ENCODE results near the gene GALNT2.

The GALNT2 gene

DNA sequence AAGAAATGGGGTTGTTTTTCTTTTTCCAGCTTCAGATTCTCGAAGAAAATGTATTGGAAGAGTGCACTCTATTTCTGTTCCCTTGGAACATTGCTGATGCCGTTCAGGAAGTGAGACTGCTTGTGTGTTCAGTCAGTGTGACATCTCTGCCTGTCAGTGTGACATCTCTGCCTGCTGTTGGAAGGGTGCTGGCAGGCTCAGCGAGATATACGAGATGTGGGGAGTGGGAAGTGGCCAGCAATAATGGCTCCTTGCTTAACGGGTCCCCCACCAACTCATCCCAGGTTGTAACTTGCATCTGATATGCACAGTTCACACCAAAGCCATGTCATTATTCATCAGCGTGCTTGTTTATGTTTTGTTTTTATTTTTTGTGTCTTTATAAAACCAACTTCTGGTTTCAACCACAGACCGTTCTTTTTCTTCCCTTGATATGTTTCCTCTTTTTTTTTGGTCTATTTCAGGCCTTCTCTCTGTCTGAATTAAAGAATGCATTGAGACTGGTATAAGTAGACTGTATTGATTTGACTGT, 145.4 kb downstream of the GALNT2 start:
- Mint-ChIP-seq H3K4me3 (peak overlapping the region; percentile 57), H3K27me3 (no peaks in the 10 kb centered on the region), H3K27ac (peak overlapping the region; percentile 89), H3K4me1 (ENCODE audit: low read depth) (peaks cover 83% of the 10 kb centered on the region), H3K9me3 (no peaks in the 10 kb centered on the region), H3K36me3 (ENCODE audit: low read depth) (peaks cover 35% of the 10 kb centered on the region)

DNA sequence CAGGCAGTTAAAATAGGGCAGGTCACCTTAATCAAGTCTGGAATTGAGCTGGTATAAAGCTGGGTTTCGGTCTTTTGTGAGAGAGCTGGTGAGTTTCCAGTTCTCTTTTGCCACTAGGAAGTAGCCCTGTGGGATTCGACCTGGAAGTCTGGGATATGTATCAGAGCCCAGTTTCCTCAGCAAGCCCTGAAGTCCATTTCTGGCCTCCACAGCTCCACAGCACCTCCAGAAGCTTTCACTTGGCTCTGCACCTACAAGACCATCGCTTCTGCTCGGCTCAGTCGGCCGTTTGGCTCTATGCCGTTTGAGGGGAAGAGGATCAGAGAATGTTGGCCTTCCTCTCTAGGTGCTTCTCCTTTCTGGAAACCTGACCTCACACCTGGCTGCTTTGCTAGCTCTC, 148.0 kb downstream of the GALNT2 start:
- Mint-ChIP-seq H3K4me3 (peak overlapping the region; percentile 2), H3K27ac (peak overlapping the region; percentile 33), H3K36me3 (ENCODE audit: low read depth) (peaks cover 48% of the 10 kb centered on the region), H3K4me1 (ENCODE audit: low read depth) (peaks cover 66% of the 10 kb centered on the region), H3K9me3 (no peaks in the 10 kb centered on the region), H3K27me3 (no peaks in the 10 kb centered on the region)

DNA sequence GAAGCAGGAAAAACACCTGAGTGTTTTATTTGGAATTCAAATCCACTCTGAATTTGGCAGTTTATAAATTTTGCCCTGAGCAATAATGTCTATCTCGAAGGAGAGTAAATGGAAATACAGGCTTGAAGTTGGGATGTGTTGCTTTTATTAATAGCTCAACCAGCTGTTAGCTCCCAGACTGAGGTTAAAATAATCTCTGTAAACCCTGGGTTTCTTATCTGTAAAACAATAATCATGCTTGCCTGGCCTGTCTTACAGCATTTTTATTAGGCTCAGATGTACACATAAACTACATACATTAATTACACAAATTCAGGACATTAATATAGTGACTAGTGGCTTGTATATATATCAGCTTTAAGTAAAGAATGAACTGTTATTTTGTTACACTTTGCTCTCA, 148.5 kb downstream of the GALNT2 start:
- Mint-ChIP-seq H3K27ac (no peak overlapping the region), H3K9me3 (no peaks in the 10 kb centered on the region), H3K4me1 (ENCODE audit: low read depth) (peaks cover 62% of the 10 kb centered on the region), H3K27me3 (no peaks in the 10 kb centered on the region), H3K4me3 (no peak overlapping the region), H3K36me3 (ENCODE audit: low read depth) (peaks cover 48% of the 10 kb centered on the region)

DNA sequence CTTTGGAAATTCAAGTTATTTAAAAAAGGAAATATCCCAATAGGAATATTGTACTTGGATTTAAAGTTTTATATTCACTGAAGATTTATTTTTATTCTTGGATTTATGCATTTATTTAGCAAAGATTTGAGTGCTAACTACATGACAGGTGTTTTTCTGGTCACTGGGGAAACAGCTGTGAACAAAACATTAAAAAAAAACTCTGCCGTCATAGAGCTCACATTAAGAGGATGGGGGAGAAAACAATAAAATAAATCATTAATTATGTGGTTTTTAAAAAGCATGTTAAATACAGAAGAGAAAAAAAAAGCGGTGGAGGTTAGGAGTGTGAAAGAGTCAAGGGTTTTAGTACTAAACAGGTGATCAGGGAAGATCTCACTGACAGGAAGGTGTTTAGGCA, 149.9 kb downstream of the GALNT2 start:
- no peaks in the 10 kb centered on the region for H3K27me3 Mint-ChIP-seq
- H3K27ac Mint-ChIP-seq = no peak overlapping the region
- H3K9me3 Mint-ChIP-seq = no peaks in the 10 kb centered on the region
- H3K4me3 Mint-ChIP-seq = no peak overlapping the region
- peaks cover 48% of the 10 kb centered on the region for H3K36me3 Mint-ChIP-seq (ENCODE audit: low read depth)
- peaks cover 56% of the 10 kb centered on the region for H3K4me1 Mint-ChIP-seq (ENCODE audit: low read depth)

DNA sequence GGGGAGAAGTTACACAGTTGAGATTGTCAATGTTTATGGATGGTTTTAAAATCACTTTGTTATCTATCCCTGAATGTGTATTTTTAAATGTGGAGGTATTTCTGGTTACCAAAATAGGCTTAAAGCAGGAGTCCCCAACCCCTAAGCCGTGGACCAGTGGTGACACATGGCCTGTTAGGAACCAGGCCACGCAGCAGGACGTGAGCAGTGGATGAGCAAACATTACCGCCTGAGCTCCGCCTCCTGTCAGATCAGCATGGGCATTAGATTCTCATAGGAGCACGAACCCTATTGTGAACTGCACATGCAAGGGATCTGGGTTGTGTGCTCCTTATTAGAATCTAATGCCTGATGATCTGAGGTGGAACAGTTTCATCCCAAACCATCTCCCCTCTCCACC, 151.6 kb downstream of the GALNT2 start:
- Mint-ChIP-seq H3K4me1 (ENCODE audit: low read depth) (peaks cover 47% of the 10 kb centered on the region), H3K27me3 (no peaks in the 10 kb centered on the region), H3K4me3 (no peak overlapping the region), H3K9me3 (no peaks in the 10 kb centered on the region), H3K36me3 (ENCODE audit: low read depth) (peaks cover 31% of the 10 kb centered on the region), H3K27ac (no peak overlapping the region)

DNA sequence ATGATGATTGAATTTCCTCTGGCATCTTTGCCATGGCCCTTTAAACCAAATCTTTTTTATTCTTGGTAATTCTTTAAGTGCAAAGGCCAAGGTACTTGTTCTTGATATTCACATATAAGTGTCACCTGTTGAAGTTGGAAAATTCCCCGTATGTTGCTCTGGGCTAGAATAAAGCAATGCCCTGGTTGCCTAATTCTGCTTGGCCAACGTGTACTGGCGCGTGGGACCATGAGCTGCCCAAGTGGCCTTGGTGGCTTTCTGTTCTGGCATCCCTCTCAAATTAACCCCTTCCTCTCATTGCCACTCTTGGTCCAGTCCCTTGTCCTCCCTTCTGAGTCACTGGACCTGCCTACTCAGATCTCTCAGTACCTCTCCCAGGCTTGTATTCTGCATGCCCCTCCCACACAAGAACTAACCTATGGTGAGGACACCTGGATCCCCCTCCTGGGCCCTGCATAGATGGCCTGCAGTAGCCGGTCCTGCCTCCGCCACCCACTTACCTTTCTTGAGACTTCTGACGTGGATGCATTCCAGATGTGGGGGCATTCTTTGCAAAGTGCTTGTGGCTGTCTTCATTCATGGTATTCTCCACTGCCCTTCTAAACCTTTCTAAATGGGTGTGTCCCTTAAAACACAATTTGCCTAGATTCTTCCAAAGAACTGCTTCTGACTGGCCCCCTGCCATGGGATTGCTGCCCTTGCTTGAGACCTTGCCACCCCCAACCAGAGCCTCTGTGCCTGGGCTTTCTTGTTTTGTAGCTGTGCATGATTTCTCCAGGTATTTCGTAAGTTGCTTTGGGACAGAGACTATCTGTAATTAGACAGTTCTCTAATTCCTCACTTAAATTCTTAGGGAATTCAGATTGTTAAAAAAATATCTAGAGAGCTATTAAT, 152.4 kb downstream of the GALNT2 start:
- H3K4me3 Mint-ChIP-seq = no peak overlapping the region
- H3K4me1 Mint-ChIP-seq (ENCODE audit: low read depth) = peaks cover 49% of the 10 kb centered on the region
- peaks cover 29% of the 10 kb centered on the region for H3K36me3 Mint-ChIP-seq (ENCODE audit: low read depth)
- H3K27ac Mint-ChIP-seq = no peak overlapping the region
- H3K27me3 Mint-ChIP-seq = no peaks in the 10 kb centered on the region
- H3K9me3 Mint-ChIP-seq = no peaks in the 10 kb centered on the region

DNA sequence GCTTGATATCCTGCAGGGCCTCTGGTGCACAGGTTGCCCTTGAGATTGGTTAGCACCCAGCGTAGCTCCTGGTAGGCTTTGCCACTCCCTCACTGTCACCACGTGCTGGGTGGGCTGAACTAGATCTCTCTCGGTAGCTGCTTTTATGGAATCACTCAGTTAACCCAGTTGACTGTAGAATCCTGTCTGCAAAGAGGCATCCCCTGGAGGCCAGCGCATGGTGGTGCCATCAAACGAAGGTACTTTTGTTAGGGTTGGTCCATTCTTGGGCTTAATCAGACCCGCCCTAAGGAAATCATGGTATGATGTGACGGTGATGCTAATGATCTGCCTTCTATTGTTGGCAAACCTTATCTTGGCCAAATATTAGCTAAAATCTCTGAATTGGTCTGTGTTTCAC, 153.4 kb downstream of the GALNT2 start:
- H3K4me3 Mint-ChIP-seq = no peak overlapping the region
- H3K27me3 Mint-ChIP-seq = no peaks in the 10 kb centered on the region
- peaks cover 22% of the 10 kb centered on the region for H3K36me3 Mint-ChIP-seq (ENCODE audit: low read depth)
- no peaks in the 10 kb centered on the region for H3K9me3 Mint-ChIP-seq
- no peak overlapping the region for H3K27ac Mint-ChIP-seq
- H3K4me1 Mint-ChIP-seq (ENCODE audit: low read depth) = peaks cover 47% of the 10 kb centered on the region

DNA sequence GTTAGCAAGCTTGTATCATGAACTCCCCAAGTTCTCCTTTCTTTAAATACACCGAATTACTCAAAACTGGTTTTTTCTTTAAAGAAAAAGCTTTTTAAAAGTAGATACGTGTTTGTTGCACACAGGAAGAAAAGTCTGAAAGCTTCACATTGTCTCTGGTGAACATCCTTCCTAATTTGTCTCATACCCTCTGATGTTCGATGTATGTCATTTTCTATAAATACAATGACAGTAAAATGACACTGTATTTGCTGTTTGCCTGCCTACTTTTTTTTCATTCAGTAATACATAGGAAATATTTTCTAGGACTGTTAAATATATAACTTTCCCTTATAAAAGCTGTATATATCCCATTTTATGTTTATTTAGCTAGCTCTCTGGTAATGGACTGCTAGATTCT, 153.9 kb downstream of the GALNT2 start:
- Mint-ChIP-seq H3K36me3 (ENCODE audit: low read depth) (peaks cover 22% of the 10 kb centered on the region), H3K27me3 (no peaks in the 10 kb centered on the region), H3K4me1 (ENCODE audit: low read depth) (peaks cover 43% of the 10 kb centered on the region), H3K4me3 (no peak overlapping the region), H3K27ac (no peak overlapping the region), H3K9me3 (no peaks in the 10 kb centered on the region)

DNA sequence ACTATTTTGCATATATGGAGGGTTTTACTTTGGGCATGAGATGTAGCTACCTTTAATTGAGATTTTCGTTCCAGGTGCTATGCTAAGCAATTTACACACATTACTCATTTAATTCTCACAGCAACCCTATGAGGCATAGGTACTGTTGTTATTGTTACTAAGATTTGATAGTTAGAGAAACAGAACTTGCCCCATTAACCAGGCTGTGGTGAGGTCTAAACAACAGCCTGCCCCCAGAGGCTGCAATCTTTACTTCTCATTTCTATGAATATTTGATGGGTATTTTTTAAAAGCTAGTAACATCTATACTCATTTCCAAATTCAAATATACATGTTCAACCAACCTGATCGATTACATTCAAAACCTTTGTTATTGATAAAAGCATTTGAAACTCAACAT, 155.6 kb downstream of the GALNT2 start:
- H3K27ac Mint-ChIP-seq = no peak overlapping the region
- peaks cover 35% of the 10 kb centered on the region for H3K4me1 Mint-ChIP-seq (ENCODE audit: low read depth)
- H3K9me3 Mint-ChIP-seq = no peaks in the 10 kb centered on the region
- H3K36me3 Mint-ChIP-seq (ENCODE audit: low read depth) = peaks cover 18% of the 10 kb centered on the region
- no peak overlapping the region for H3K4me3 Mint-ChIP-seq
- H3K27me3 Mint-ChIP-seq = no peaks in the 10 kb centered on the region

DNA sequence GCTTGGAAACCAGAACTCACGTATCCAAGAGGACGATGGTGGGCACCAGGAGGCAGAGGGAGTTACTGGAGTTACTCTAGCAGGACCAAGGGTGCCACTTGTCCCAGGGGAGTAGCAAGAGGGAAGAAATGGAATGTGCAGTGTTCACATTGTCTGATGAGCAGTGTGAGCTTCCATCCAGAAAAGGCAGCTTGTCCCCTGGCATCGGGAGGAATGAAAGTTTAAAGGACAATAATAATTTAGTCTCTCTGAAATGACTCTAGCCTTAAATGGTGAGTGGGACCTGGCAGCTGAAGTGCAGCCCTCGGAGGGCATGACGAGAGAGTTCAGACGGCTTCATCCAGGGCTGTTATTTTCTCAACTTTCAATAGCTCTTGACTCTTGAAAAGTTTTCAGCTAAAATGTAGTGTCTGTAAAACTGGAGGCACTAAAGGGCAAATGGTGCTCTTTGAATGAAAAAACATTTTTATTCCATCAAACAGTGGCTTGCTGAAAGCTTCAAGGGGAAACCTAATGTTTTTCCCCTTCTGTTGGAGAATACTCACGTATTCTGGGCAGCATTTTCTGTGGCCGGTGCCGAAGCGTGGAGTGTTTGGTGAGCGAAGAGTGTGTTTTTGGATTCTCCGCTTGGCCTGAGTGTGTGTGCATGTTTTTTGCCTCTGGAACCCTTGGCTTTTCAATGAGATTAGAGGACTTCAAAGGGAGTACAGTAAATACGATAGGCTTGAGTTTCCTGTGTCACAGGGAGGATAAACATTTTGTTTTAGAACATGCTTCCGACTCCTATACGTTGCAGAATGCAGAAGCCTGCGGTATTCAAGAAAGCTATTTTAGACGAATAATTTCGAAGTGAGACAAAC, 157.3 kb downstream of the GALNT2 start:
- no peak overlapping the region for H3K27ac Mint-ChIP-seq
- no peak overlapping the region for H3K4me3 Mint-ChIP-seq
- peaks cover 15% of the 10 kb centered on the region for H3K36me3 Mint-ChIP-seq (ENCODE audit: low read depth)
- H3K27me3 Mint-ChIP-seq = no peaks in the 10 kb centered on the region
- H3K9me3 Mint-ChIP-seq = no peaks in the 10 kb centered on the region
- peaks cover 31% of the 10 kb centered on the region for H3K4me1 Mint-ChIP-seq (ENCODE audit: low read depth)

DNA sequence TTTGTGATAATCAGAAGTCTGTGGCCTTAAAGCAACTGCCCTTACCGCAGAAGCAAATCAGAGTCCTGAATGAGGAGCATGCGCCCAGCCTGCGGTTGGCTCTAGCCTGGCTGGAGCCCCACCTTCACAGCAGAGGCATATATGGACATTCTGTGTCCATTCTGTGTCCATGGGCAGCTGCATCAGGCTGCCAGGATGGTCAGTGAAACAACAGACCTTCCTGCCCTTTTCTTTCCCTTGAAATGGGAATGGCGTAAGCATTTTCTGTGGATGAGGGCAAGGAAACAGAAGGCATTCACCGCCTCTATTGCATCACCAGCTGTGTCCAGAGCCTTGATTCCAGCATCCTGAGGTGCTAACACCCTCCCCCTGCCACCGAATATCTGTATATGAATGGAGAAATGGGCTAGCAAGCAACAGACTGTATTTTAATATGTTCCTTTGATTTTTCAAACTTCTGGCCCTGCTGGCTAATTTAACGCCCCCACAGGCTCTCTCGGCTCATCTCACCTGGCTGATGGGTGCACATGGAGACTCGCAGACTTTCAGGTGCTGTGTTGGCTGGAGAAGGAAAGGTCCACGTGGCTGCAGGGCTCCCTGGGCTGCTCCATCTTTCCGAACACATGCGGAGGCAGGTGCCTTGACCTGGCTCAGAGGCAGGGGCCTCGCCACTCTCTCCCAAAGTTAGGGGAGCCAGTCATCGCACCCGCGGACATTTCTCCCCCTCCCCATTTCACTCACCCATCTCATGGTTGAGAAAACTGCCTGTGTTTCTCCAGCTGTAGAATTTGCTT, 159.2 kb downstream of the GALNT2 start:
- no peaks in the 10 kb centered on the region for H3K27me3 Mint-ChIP-seq
- no peak overlapping the region for H3K27ac Mint-ChIP-seq

DNA sequence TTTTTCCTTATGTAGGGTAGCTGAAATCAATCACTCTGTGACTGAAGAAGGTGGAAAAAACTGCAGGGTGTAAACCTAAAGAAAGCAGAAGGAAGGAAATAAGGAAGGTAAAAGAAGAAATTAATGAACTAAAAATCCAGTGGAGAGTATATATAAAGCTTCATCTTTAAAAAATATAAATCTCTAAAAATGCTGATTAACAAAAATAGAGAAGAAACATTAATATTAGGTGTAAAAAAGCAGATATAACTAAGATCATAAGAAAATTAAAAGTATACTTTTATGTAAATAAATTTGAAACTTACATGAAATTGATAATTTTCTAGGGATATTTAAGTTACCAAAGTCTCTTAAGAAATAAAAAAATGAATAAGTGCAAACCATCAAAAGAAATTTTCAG, 159.8 kb downstream of the GALNT2 start:
- no peak overlapping the region for H3K27ac Mint-ChIP-seq
- peaks cover 34% of the 10 kb centered on the region for H3K4me1 Mint-ChIP-seq (ENCODE audit: low read depth)
- H3K36me3 Mint-ChIP-seq (ENCODE audit: low read depth) = peaks cover 21% of the 10 kb centered on the region
- no peaks in the 10 kb centered on the region for H3K27me3 Mint-ChIP-seq
- H3K9me3 Mint-ChIP-seq = no peaks in the 10 kb centered on the region
- H3K4me3 Mint-ChIP-seq = no peak overlapping the region

More for the DNA sequence above, 159.2 kb downstream of the GALNT2 start:
- Mint-ChIP-seq H3K4me1 (ENCODE audit: low read depth) (peaks cover 27% of the 10 kb centered on the region), H3K9me3 (no peaks in the 10 kb centered on the region), H3K4me3 (no peak overlapping the region), H3K36me3 (ENCODE audit: low read depth) (peaks cover 21% of the 10 kb centered on the region)

DNA sequence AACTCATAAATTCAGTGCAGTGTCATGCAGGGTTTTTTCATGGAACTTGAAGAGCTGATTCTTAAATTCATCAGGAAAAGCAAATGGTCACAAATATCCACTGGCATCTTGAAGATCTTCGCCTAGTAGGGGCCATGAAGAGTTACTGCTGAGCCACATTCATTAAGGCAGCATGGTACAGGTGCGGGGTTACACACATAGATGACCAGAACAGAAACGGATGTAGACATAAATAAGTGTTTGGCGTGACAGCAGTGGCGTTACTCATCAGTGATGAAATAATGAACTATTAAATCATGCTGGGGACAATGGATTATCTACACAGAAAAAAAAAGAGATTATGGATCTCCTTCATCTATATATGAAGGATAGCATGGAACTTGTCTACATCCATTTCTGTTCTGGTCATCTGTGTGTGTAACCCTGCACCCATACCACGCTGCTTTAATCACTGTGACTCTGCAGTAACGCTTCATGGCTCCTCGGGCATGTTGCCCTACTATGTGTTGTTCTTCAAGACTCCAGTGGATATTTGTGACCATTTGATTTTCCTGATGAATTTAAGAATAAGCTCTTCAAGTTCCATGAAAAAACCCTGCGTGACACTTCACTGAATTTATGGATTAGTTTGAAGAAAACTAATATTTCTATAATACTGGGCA, 161.3 kb downstream of the GALNT2 start:
- Mint-ChIP-seq H3K36me3 (ENCODE audit: low read depth) (peaks cover 21% of the 10 kb centered on the region), H3K4me1 (ENCODE audit: low read depth) (peaks cover 32% of the 10 kb centered on the region), H3K4me3 (no peak overlapping the region), H3K27ac (no peak overlapping the region), H3K27me3 (no peaks in the 10 kb centered on the region), H3K9me3 (no peaks in the 10 kb centered on the region)

DNA sequence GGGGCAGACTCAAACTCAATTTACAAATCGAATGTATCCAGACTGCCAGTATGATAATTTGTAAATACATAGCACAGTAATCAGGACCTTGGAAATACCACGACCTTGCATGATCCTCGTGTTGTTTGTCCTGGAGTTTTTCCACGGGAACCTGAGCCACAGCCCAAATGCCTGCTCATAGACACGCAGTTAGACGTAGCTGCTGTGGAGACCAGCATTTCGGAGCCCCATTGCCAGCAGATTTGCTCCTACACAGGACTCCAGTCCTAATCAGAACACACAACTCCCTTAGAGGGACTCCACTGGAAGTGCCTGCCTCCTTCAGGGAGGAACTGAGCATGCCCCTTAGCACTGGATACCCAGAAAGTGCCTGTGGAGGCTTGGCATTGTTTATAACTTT, 163.2 kb downstream of the GALNT2 start:
- Mint-ChIP-seq H3K27ac (no peak overlapping the region), H3K4me3 (no peak overlapping the region), H3K4me1 (ENCODE audit: low read depth) (peaks cover 26% of the 10 kb centered on the region), H3K9me3 (no peaks in the 10 kb centered on the region), H3K36me3 (ENCODE audit: low read depth) (peaks cover 31% of the 10 kb centered on the region), H3K27me3 (no peaks in the 10 kb centered on the region)
